K562 (cell line): Measurements from ENCODE around the gene SIGLEC14. TPM values are rescaled to one million over a fixed set of nuclear protein-coding genes. Genes with fewer than 3 reads are reported as not detected.
A peak's percentile ranks its signal among the peaks of the same experiment; 100 is the strongest.

Source experiments
- BCOR ChIP-seq: fragments of 450-650 bp; IDR thresholded peaks from 2 replicates; pipeline ENCODE4 v1.6.1; 2016
- C11orf30 ChIP-seq: fragments of 450-650 bp; IDR thresholded peaks from 2 replicates; pipeline ENCODE4 v1.6.1; 2016; ENCODE audit warnings: low read depth, mild to moderate bottlenecking
- CBFA2T3 ChIP-seq: fragments of 450-650 bp; IDR thresholded peaks from 2 replicates; pipeline ENCODE4 v1.6.1; 2017
- CREB3L1 ChIP-seq: fragments of 450-650 bp; IDR thresholded peaks from 2 replicates; pipeline ENCODE4 v1.6.1; 2014; ENCODE audit warnings: low read depth, mild to moderate bottlenecking, moderate library complexity, borderline replicate concordance
- CREM ChIP-seq: IDR thresholded peaks from 2 replicates; pipeline ENCODE4 v1.6.1; 2014; ENCODE audit warnings: antibody characterized with exemption, low read depth
- ELK3 ChIP-seq: fragments of 450-650 bp; formaldehyde crosslinking; IDR thresholded peaks from 2 replicates; pipeline ENCODE4 v1.4.0; 2020; ENCODE audit warnings: mild to moderate bottlenecking
- GTF2E2 ChIP-seq: fragments of 200-800 bp; sonication (Bioruptor generic); IDR thresholded peaks from 2 replicates; pipeline ENCODE4 v1.6.1; 2016; ENCODE audit warnings: missing genetic modification characterization, missing compliant biosample characterization
- GTF2F1 ChIP-seq: IDR thresholded peaks from 2 replicates; pipeline ENCODE4 v1.6.1; 2011; ENCODE audit warnings: low read depth, low read length, improper control_type of control experiment
- MLLT1 ChIP-seq, 2 experiments: fragments of 450-650 bp; IDR thresholded peaks; 2 replicates each; pipeline ENCODE4 v1.6.1; 2016
- MTA1 ChIP-seq: fragments of 450-650 bp; IDR thresholded peaks from 2 replicates; pipeline ENCODE4 v1.6.1; 2017; ENCODE audit warnings: borderline replicate concordance
- NCOR1 ChIP-seq: fragments of 450-650 bp; IDR thresholded peaks from 2 replicates; pipeline ENCODE4 v1.6.1; 2016; ENCODE audit warnings: mild to moderate bottlenecking, moderate library complexity
- NFATC3 ChIP-seq: fragments of 450-650 bp; IDR thresholded peaks from 2 replicates; pipeline ENCODE4 v1.6.1; 2017; ENCODE audit warnings: mild to moderate bottlenecking
- ZBTB40 ChIP-seq, 2 experiments: fragments of 450-650 bp in 1 of 2; sonication (generic) in 1 of 2; formaldehyde crosslinking in 1 of 2; IDR thresholded peaks; 2 replicates each; pipeline versions ENCODE4 v1.7.1 to v1.9.0; 2016 to 2022; ENCODE audit warnings: inconsistent platforms in 1 of 2, mild to moderate bottlenecking in 1 of 2, missing genetic modification reagents in 1 of 2
- ZBTB7A ChIP-seq: IDR thresholded peaks from 2 replicates; pipeline ENCODE4 v1.6.1; 2011; ENCODE audit warnings: low read depth, mild to moderate bottlenecking, low read length, moderate library complexity, borderline replicate concordance; ENCODE audit not compliant: control insufficient read depth
- ZNF263 ChIP-seq: sonication (generic); formaldehyde crosslinking; IDR thresholded peaks from 2 replicates; pipeline ENCODE4 v1.8.0; 2022; ENCODE audit warnings: mild to moderate bottlenecking, missing genetic modification reagents, borderline replicate concordance
- polyA plus RNA-seq, 8 experiments: library from polyadenylated mRNA; depleted of rRNA in 4 of 8; stranded (reverse) in 5 of 8; unstranded in 3 of 8; fragments of >200 nt; fragmentation: Nextera tagmentation in 2 of 8; fragmentation: Illumina TruSeq in 1 of 8; extraction: Ambion mirVana in 2 of 8; extraction: Trizol in 1 of 8; gene quantifications; 2 replicates each; pipeline versions ENCODE4 v1.2.1 to v1.2.3, GENCODE V29; 2011 to 2014; ENCODE audit warnings: inconsistent platforms in 1 of 8, missing spikeins in 1 of 8
- total RNA-seq, 7 experiments: library from RNA; depleted of rRNA in 6 of 7; stranded (reverse); fragments of >200 nt in 6 of 7; fragmentation: Illumina TruSeq in 2 of 7; extraction: Trizol in 2 of 7; gene quantifications; 2 replicates each; pipeline versions ENCODE4 v1.2.1 to v1.2.3, GENCODE V29; 2011 to 2021; ENCODE audit warnings: low replicate concordance in 1 of 7

SIGLEC14 gene
- total and polyA plus RNA-seq, 9 of the 15 experiments (the other 6 are each of a cell fraction or from before 2014, with no cell fraction given) = not detected

- TF ChIP-seq CREM = no peak
- TF ChIP-seq BCOR = peak; percentile 55; the same call in 1 of the 2 replicates
- TF ChIP-seq CREB3L1 = 0 out of 2 replicates have a peak, but pooled peaks have one; percentile 27
- TF ChIP-seq CBFA2T3 = peak; percentile 34
- TF ChIP-seq ZBTB40 (IDR thresholded peaks at IDR 0.05) = 0 out of 2 replicates have a peak, but pooled peaks have one; percentile 27
- no peak for TF ChIP-seq ZBTB40 (CRISPR knock-in tag; IDR thresholded peaks at IDR 0.05)
- TF ChIP-seq GTF2F1 = no peak
- peak; percentile 98 for TF ChIP-seq ZBTB7A
- peak; percentile 72 for TF ChIP-seq NCOR1
- TF ChIP-seq C11orf30 = no peak
- TF ChIP-seq MLLT1 (IDR thresholded peaks at IDR 0.05) = peak in 1 of 2 experiments; percentile 59; a peak in 2 of 4 replicates
- TF ChIP-seq NFATC3 = no peak
- TF ChIP-seq ZNF263 (CRISPR knock-in tag) = peak; percentile 82; the same call in 1 of the 2 replicates
- TF ChIP-seq MTA1 = peak; percentile 49; the same call in 1 of the 2 replicates
- no peak for TF ChIP-seq ELK3 (CRISPR knock-in tag)
- TF ChIP-seq GTF2E2 = no peak
Measured at GRCh38 chr19:51689751-51690453, 43.3 kb upstream of the SIGLEC14 start (continued).
